ENCODE results near the gene PLXNC1. TPM values are rescaled to one million over a fixed set of nuclear protein-coding genes. Genes with fewer than 3 reads are reported as not detected.

PLXNC1 gene
- total RNA-seq, 1 donor from 2014 or later: 15.7 TPM

- Histone ChIP-seq H3K9me3 (no peaks in the 10 kb centered on the region), H3K4me1 (peaks cover 14% of the 10 kb centered on the region), H3K27ac (peak overlapping the region; percentile 14), H3K4me3 (peak overlapping the region; percentile 61), H3K36me3 (no peaks in the 10 kb centered on the region), H3K27me3 (peaks cover 19% of the 10 kb centered on the region)
- TF ChIP-seq, protein P1, sequence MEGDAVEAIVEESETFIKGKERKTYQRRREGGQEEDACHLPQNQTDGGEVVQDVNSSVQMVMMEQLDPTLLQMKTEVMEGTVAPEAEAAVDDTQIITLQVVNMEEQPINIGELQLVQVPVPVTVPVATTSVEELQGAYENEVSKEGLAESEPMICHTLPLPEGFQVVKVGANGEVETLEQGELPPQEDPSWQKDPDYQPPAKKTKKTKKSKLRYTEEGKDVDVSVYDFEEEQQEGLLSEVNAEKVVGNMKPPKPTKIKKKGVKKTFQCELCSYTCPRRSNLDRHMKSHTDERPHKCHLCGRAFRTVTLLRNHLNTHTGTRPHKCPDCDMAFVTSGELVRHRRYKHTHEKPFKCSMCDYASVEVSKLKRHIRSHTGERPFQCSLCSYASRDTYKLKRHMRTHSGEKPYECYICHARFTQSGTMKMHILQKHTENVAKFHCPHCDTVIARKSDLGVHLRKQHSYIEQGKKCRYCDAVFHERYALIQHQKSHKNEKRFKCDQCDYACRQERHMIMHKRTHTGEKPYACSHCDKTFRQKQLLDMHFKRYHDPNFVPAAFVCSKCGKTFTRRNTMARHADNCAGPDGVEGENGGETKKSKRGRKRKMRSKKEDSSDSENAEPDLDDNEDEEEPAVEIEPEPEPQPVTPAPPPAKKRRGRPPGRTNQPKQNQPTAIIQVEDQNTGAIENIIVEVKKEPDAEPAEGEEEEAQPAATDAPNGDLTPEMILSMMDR (IDR thresholded peaks at IDR 0.05): no peak
- no peak for DNase-seq
- intact Hi-C loops (cut with DNase I): no loop called here
- no peak for ATAC-seq
Observed at GRCh38 chr12:94148739-94149118, 352 bp downstream of the PLXNC1 start.

DNA sequence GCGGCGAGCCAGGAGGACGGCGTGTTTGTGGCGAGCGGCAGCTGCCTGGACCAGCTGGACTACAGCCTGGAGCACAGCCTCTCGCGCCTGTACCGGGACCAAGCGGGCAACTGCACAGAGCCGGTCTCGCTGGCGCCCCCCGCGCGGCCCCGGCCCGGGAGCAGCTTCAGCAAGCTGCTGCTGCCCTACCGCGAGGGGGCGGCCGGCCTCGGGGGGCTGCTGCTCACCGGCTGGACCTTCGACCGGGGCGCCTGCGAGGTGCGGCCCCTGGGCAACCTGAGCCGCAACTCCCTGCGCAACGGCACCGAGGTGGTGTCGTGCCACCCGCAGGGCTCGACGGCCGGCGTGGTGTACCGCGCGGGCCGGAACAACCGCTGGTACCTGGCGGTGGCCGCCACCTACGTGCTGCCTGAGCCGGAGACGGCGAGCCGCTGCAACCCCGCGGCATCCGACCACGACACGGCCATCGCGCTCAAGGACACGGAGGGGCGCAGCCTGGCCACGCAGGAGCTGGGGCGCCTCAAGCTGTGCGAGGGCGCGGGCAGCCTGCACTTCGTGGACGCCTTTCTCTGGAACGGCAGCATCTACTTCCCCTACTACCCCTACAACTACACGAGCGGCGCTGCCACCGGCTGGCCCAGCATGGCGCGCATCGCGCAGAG lies 873 bp downstream of the PLXNC1 start:
- intact Hi-C loops (cut with DNase I): no loop called here
- DNase-seq (no peak), ATAC-seq (peak; percentile 55)
- H3K27ac ChIP-seq: peak overlapping the region; percentile 14
- TF ChIP-seq, protein P1 (IDR thresholded peaks at IDR 0.05): peak; percentile 29
- no peaks in the 10 kb centered on the region for H3K36me3 ChIP-seq
- H3K27me3 ChIP-seq: peaks cover 19% of the 10 kb centered on the region
- H3K4me3 ChIP-seq: peak overlapping the region; percentile 61
- no peaks in the 10 kb centered on the region for H3K9me3 ChIP-seq
- peaks cover 14% of the 10 kb centered on the region for H3K4me1 ChIP-seq

DNA sequence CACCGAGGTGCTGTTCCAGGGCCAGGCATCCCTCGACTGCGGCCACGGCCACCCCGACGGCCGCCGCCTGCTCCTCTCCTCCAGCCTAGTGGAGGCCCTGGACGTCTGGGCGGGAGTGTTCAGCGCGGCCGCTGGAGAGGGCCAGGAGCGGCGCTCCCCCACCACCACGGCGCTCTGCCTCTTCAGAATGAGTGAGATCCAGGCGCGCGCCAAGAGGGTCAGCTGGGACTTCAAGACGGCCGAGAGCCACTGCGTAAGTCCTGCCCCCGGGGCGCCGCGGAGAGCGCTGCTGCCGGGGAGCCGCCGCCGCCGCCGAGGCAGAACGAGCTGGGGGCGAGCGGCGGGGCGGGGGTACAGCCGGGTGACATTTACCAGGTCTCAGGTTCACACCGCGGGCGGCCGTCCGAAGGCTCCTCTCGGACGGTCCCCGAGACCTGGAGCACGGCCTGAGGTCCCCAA lies 1.4 kb downstream of the PLXNC1 start:
- H3K27ac ChIP-seq: peak overlapping the region; percentile 14
- DNase-seq (peak; percentile 71), ATAC-seq (peak; percentile 28)
- intact Hi-C loops (cut with DNase I): loop anchor here (5.0 kb wide), 1 partner anchor 757 kb away; no protein-coding TSS in a partner anchor
- TF ChIP-seq, protein P1 (IDR thresholded peaks at IDR 0.05): no peak
- peak overlapping the region; percentile 61 for H3K4me3 ChIP-seq
- no peaks in the 10 kb centered on the region for H3K36me3 ChIP-seq
- peaks cover 19% of the 10 kb centered on the region for H3K27me3 ChIP-seq
- peaks cover 14% of the 10 kb centered on the region for H3K4me1 ChIP-seq
- H3K9me3 ChIP-seq: no peaks in the 10 kb centered on the region

DNA sequence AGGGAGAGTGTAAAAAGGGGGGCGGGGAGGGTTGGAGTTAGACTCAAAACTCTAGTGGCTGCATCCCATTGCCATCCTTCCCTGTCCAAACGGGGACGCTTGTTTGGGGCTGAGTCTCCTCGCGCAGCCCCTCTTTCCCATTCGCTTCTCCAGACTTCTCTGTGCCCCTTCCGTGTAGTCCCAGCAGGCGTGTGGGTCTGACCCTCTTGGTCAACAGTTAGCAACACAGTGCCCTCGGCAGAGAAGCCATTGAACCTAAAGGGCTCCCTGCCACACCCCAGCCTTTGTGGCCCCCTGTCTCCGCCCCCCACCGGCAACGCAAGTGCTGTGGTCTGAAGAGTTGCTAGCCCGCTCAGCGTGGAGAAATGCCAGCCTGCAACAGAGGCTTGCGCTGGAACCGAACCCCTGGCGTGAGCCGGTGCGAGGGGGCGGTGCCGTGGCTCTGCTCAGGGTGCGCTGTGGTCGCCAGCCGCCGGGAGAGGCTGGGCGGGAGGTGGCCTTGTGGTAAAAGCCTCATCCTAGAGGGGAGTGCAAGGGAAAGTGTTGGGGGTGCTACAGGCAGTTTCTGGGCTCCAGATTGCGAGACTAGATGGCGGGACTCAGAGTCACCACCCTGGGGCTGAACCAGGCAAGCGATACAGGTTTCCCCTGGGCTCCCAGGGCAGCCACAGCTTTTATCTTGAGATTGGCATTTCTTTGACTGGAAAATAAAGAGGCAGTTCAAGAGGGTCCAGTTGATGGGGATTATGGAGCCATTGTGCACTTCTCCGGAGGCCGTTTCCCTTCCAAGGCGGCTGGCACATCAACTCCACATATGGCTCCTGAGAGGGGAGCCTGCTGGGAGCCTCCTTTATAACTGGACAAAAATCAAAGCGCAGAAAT lies 2.1 kb downstream of the PLXNC1 start:
- intact Hi-C loops (cut with DNase I): loop anchor here (5.0 kb wide), 1 partner anchor 757 kb away; no protein-coding TSS in a partner anchor
- TF ChIP-seq, protein P1 (IDR thresholded peaks at IDR 0.05): no peak
- peaks cover 19% of the 10 kb centered on the region for H3K27me3 ChIP-seq
- H3K4me1 ChIP-seq: peaks cover 14% of the 10 kb centered on the region
- no peaks in the 10 kb centered on the region for H3K9me3 ChIP-seq
- ATAC-seq (peak; percentile 5), DNase-seq (peak; percentile 71)
- peak overlapping the region; percentile 61 for H3K4me3 ChIP-seq
- H3K36me3 ChIP-seq: no peaks in the 10 kb centered on the region
- H3K27ac ChIP-seq: peak overlapping the region; percentile 14

- Histone ChIP-seq H3K4me1 (peaks cover 14% of the 10 kb centered on the region), H3K9me3 (no peaks in the 10 kb centered on the region), H3K27ac (no peak overlapping the region), H3K27me3 (peaks cover 19% of the 10 kb centered on the region), H3K4me3 (no peak overlapping the region), H3K36me3 (no peaks in the 10 kb centered on the region)
- TF ChIP-seq, protein P1 (IDR thresholded peaks at IDR 0.05): no peak
- ATAC-seq (no peak), DNase-seq (no peak)
- intact Hi-C loops (cut with DNase I): loop anchor here (5.0 kb wide), 1 partner anchor 756 kb away; no protein-coding TSS in a partner anchor
Observed at GRCh38 chr12:94151582-94151981, 3.2 kb downstream of the PLXNC1 start.

Measured in upper lobe of right lung (tissue), 1 donor.